OCI-LY3 (cell line): ENCODE measurements around the gene LRFN2.

Source experiments
- H2AFZ ChIP-seq: fragments of 200-600, 300-600 bp; shearing (Covaris generic); 2 replicates; pipeline ENCODE4 v1.6.0; 2014; ENCODE audit warnings: antibody characterized with exemption, low read depth, low read length
- H3K27ac ChIP-seq: fragments of 200-600, 300-600 bp; sonication (generic); 2 replicates; pipeline ENCODE4 v1.5.1; 2014; ENCODE audit warnings: mild to moderate bottlenecking, low read length, moderate library complexity, mixed read lengths
- H3K27me3 ChIP-seq: fragments of 200-600, 300-600 bp; sonication (generic); 2 replicates; pipeline ENCODE4 v1.6.1; 2014; ENCODE audit warnings: low read depth, low read length, mixed read lengths
- H3K36me3 ChIP-seq: fragments of 200-600, 300-600 bp; sonication (generic); replicated peaks from 2 replicates; pipeline ENCODE3; 2014; ENCODE audit warnings: low read depth, low read length, mixed read lengths
- H3K4me1 ChIP-seq: fragments of 300-600, 200-600 bp; sonication (generic); 2 replicates; pipeline ENCODE4 v1.6.1; 2014; ENCODE audit warnings: low read length, mixed read lengths
- H3K4me2 ChIP-seq: fragments of 200-600, 300-600 bp; sonication (generic); 2 replicates; pipeline ENCODE4 v1.6.1; 2014; ENCODE audit warnings: low read length, mixed read lengths
- H3K4me3 ChIP-seq: fragments of 300-600, 200-600 bp; sonication (generic); 2 replicates; pipeline ENCODE4 v1.5.1; 2014; ENCODE audit warnings: antibody characterized with exemption, mild to moderate bottlenecking, low read length, moderate library complexity
- H3K79me2 ChIP-seq: fragments of 300-600, 200-600 bp; shearing (Covaris generic); 2 replicates; pipeline ENCODE4 v1.6.1; 2014; ENCODE audit warnings: mild to moderate bottlenecking, low read length, mixed read lengths
- H3K9ac ChIP-seq: fragments of 300-600, 200-600 bp; shearing (Covaris generic); 2 replicates; pipeline ENCODE4 v1.6.0; 2014; ENCODE audit warnings: mild to moderate bottlenecking, low read length, moderate library complexity
- H3K9me3 ChIP-seq: fragments of 200-600, 300-600 bp; shearing (Covaris generic); 2 replicates; pipeline ENCODE4 v1.6.1; 2014; ENCODE audit warnings: low read length, mixed read lengths; ENCODE audit not compliant: insufficient read depth
- H4K20me1 ChIP-seq: fragments of 200-600, 300-600 bp; sonication (generic); 2 replicates; pipeline ENCODE4 v1.6.1; 2016; ENCODE audit warnings: low read length, mixed read lengths; ENCODE audit not compliant: insufficient read depth
- EZH2phosphoT487 ChIP-seq: fragments of 200-600 bp; shearing (Covaris generic); IDR thresholded peaks from 2 replicates; pipeline ENCODE4 v1.6.1; 2018; ENCODE audit warnings: antibody characterized with exemption, mixed run types, low read depth
- TF ChIP-seq, protein P1 (sequence below): fragments of 200-600, 300-600 bp; sonication (generic); IDR thresholded peaks from 2 replicates; pipeline ENCODE4 v1.5.1; 2014; ENCODE audit warnings: antibody characterized with exemption, low read length, low read depth

The LRFN2 gene

GRCh38 chr6:40392589-40392988 is 194.6 kb downstream of the LRFN2 start:
- no peak overlapping the region for H3K4me3 ChIP-seq
- no peaks in the 10 kb centered on the region for H3K9me3 ChIP-seq
- TF ChIP-seq, protein P1, sequence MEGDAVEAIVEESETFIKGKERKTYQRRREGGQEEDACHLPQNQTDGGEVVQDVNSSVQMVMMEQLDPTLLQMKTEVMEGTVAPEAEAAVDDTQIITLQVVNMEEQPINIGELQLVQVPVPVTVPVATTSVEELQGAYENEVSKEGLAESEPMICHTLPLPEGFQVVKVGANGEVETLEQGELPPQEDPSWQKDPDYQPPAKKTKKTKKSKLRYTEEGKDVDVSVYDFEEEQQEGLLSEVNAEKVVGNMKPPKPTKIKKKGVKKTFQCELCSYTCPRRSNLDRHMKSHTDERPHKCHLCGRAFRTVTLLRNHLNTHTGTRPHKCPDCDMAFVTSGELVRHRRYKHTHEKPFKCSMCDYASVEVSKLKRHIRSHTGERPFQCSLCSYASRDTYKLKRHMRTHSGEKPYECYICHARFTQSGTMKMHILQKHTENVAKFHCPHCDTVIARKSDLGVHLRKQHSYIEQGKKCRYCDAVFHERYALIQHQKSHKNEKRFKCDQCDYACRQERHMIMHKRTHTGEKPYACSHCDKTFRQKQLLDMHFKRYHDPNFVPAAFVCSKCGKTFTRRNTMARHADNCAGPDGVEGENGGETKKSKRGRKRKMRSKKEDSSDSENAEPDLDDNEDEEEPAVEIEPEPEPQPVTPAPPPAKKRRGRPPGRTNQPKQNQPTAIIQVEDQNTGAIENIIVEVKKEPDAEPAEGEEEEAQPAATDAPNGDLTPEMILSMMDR, result no peak
- TF ChIP-seq EZH2phosphoT487, result no peak
- no peaks in the 10 kb centered on the region for H3K36me3 ChIP-seq
- no peaks in the 10 kb centered on the region for H3K4me1 ChIP-seq
- no peak overlapping the region for H3K9ac ChIP-seq
- no peaks in the 10 kb centered on the region for H3K79me2 ChIP-seq
- no peak overlapping the region for H2AFZ ChIP-seq
- H3K27me3 ChIP-seq, result peaks cover 33% of the 10 kb centered on the region
- no peak overlapping the region for H3K27ac ChIP-seq
- no peaks in the 10 kb centered on the region for H4K20me1 ChIP-seq
- H3K4me2 ChIP-seq, result no peak overlapping the region

GRCh38 chr6:40391851-40392517 is 195.2 kb downstream of the LRFN2 start:
- Histone ChIP-seq H3K27ac (no peak overlapping the region), H4K20me1 (no peaks in the 10 kb centered on the region), H3K9ac (no peak overlapping the region), H3K9me3 (no peaks in the 10 kb centered on the region), H3K27me3 (peaks cover 35% of the 10 kb centered on the region), H3K79me2 (no peaks in the 10 kb centered on the region), H3K4me3 (no peak overlapping the region), H3K4me2 (no peak overlapping the region), H3K36me3 (no peaks in the 10 kb centered on the region), H2AFZ (no peak overlapping the region), H3K4me1 (no peaks in the 10 kb centered on the region)
- TF ChIP-seq, protein P1, result no peak
- TF ChIP-seq EZH2phosphoT487, result no peak

DNA sequence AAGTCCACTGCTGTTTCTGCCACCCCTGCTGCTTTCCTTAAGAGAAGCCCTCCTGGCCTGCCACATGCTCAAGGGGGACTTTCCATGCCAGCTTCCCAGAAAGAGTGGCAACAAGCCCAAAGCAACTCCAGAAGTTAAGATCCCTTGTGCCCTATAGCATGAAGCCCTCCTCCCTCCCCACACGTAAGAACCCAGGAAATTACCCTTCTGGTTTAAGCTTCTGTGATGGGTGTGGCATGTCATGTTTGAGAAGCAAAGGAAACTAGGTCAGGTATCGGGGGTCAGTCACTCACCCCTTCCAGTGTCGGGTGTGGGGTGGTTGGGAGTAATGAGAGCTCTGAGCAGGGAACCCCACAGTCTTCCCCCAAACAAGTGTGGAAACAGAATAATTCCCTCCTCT is 196.1 kb downstream of the LRFN2 start:
- H3K4me2 ChIP-seq, result no peak overlapping the region
- H3K36me3 ChIP-seq, result no peaks in the 10 kb centered on the region
- no peaks in the 10 kb centered on the region for H3K79me2 ChIP-seq
- no peaks in the 10 kb centered on the region for H3K9me3 ChIP-seq
- peaks cover 43% of the 10 kb centered on the region for H3K27me3 ChIP-seq
- H3K4me1 ChIP-seq, result no peaks in the 10 kb centered on the region
- H4K20me1 ChIP-seq, result no peaks in the 10 kb centered on the region
- H3K9ac ChIP-seq, result no peak overlapping the region
- no peak overlapping the region for H3K27ac ChIP-seq
- no peak overlapping the region for H2AFZ ChIP-seq
- no peak overlapping the region for H3K4me3 ChIP-seq
- TF ChIP-seq, protein P1, result no peak
- no peak for TF ChIP-seq EZH2phosphoT487

GRCh38 chr6:40390144-40390800 is 196.9 kb downstream of the LRFN2 start:
- H3K4me2 ChIP-seq, result no peak overlapping the region
- no peaks in the 10 kb centered on the region for H3K4me1 ChIP-seq
- H3K36me3 ChIP-seq, result no peaks in the 10 kb centered on the region
- H3K4me3 ChIP-seq, result no peak overlapping the region
- no peak overlapping the region for H2AFZ ChIP-seq
- H3K9ac ChIP-seq, result no peak overlapping the region
- no peaks in the 10 kb centered on the region for H3K79me2 ChIP-seq
- peaks cover 47% of the 10 kb centered on the region for H3K27me3 ChIP-seq
- no peaks in the 10 kb centered on the region for H4K20me1 ChIP-seq
- no peak overlapping the region for H3K27ac ChIP-seq
- no peaks in the 10 kb centered on the region for H3K9me3 ChIP-seq
- TF ChIP-seq, protein P1, result no peak
- TF ChIP-seq EZH2phosphoT487, result no peak
